NT2/D1 (cell line): ENCODE data around the gene MATK.

Experiments used
- SUZ12 ChIP-seq: IDR thresholded peaks from 2 replicates; pipeline ENCODE4 v1.6.1; 2011; ENCODE audit not compliant: insufficient read length, insufficient read depth; ENCODE audit errors: extremely low read depth
- YY1 ChIP-seq: IDR thresholded peaks from 2 replicates; pipeline ENCODE4 v1.6.1; 2011; ENCODE audit not compliant: insufficient read length, insufficient read depth

DNA sequence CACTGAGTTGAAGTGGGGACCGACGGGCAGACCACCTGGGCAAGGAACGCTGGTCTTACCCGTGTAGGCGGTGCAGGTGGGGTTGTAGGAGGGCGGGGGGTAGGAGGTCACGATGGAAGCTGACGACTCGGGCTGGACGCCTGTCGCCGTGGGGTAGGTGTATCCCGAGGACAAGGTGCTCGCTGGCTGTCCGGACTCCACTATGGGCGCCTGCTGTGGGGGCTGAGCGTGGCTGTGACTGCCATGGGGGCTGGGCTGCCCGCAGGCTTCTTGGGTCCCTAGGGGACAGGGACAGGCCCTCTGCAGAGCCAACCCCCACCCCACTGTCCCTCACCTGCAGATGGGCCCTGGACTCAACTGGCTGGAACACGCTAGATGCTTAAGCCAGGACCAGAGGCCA is 45.4 kb upstream of the MATK start:
- no peak for TF ChIP-seq SUZ12
- TF ChIP-seq YY1, result no peak
